ENCODE measurements around the gene ARHGAP25. TPM values are rescaled to one million over a fixed set of nuclear protein-coding genes. Genes with fewer than 3 reads are reported as not detected.

The ARHGAP25 gene
- total and polyA plus RNA-seq, 12 donors = 2.6 to 17.3 (median 5.2) TPM

DNA sequence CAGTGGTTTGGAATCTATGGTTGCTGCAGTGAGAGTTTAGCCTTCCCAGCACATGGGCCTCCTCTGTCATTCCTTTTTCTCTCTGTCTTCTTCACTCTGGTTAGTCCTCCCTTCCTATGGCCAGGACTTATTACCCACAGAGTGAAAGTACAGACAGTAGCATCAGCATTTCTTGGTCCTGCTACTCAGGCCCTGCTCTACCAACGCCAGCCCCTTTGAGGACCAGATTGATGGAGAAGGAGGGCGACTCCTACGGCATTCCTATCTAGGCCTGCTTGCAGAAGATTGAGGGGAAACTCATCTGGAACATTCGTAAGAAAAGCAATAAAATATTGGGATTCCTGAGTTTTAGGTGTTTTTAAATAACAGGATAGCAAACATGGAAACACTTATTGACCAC is 93.1 kb downstream of the ARHGAP25 start:
- peaks cover 20 to 71% (median 44%) of the 10 kb centered on the region in 9 donors for H3K4me1 ChIP-seq
- no peak for ATAC-seq
- intact Hi-C loops (cut with DNase I) = loop anchor here in 5 of 10 donors (2.0 to 10.0 kb wide), 3 partner anchors 53 to 73 kb away; no protein-coding TSS in a partner anchor

DNA sequence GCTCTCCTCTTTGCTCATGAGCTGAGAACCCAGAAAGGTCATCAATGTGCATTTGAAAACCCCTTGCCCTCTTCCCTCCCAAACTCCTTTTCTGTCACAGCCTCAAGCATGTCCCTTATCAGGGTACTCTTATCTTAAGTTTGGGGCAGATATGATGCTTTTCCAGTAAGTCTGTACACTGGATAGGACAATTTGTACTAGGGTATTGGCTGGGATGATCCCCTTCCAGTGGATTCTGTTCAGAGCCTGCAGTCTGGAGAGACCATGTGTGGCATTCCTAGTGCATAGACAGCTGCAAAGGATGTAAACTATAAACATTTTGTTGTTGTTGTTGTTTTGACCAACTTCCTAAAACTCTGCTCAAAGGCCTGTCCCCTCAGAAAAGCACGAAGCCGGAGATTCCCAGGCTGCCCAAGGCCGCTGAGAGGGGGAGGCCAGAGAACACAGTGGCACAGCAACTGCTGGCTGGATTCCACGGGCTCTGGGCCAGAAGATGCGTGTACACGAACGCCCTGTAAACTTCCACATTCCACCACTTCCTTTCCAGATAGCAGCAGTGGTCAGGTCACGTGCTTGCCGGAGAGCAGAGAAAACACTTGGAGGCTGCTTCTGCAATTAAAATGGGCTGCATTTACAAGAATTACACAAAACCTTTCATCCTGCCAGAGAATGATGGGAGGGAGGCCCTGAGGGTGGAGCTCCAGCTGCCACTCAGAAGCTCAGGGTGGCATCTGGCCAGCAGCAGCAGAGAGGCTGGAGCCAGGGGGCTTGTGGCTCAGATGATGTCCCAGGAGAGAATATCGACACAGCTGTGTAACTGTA is 94.5 kb downstream of the ARHGAP25 start:
- no peak for TF ChIP-seq CTCF (IDR thresholded peaks at IDR 0.05)
- intact Hi-C loops (cut with DNase I) = loop anchor here in 5 of 10 donors (2.0 to 10.0 kb wide), 3 partner anchors 54 to 74 kb away; no protein-coding TSS in a partner anchor
- Histone ChIP-seq H3K27ac (peak overlapping the region; percentile 38 to 85 (median 76)), H3K9me3 (no peaks in the 10 kb centered on the region), H3K36me3 (peaks cover 0 to 42% (median 0%) of the 10 kb centered on the region in 9 donors), H3K27me3 (no peaks in the 10 kb centered on the region), H3K4me3 (peak overlapping the region in 5 of 10 donors; percentile 21 to 28 (median 24)), H3K4me1 (peaks cover 20 to 83% (median 47%) of the 10 kb centered on the region in 9 donors)
- 1 to 2% methylated on average over 10 of the region's 10 CpGs for WGBS, 2 donors
- ATAC-seq = peak; percentile 81 to 92 (median 85)
- DNase-seq = peak; percentile 94 to 96

More for the DNA sequence above, 93.1 kb downstream of the ARHGAP25 start:
- no peak for TF ChIP-seq CTCF (IDR thresholded peaks at IDR 0.05)
- WGBS, 2 donors = 94 to 95% methylated on average over 4 of the region's 4 CpGs
- Histone ChIP-seq H3K36me3 (peaks cover 0 to 56% (median 0%) of the 10 kb centered on the region in 9 donors), H3K27me3 (no peaks in the 10 kb centered on the region), H3K27ac (peak overlapping the region in 5 of 10 donors; percentile 74 to 85 (median 81)), H3K9me3 (no peaks in the 10 kb centered on the region), H3K4me3 (no peak overlapping the region)
- no peak for DNase-seq

GRCh38 chr2:68829749-68830148 is 95.1 kb downstream of the ARHGAP25 start:
- WGBS, 2 donors = 38 to 40% methylated on average over 2 of the region's 2 CpGs
- DNase-seq (no peak), ATAC-seq (no peak)
- no peaks in the 10 kb centered on the region for H3K9me3 ChIP-seq
- H3K4me3 ChIP-seq = peak overlapping the region in 2 of 10 donors; percentile 21 to 23
- intact Hi-C loops (cut with DNase I) = loop anchor here in 7 of 10 donors (2.0 to 10.0 kb wide), 5 partner anchors 55 to 1698 kb away; partner anchors contain the start of genes APLF (in 1 of the 7) and FBXO48 (in 1 of the 7)
- peak overlapping the region; percentile 38 to 85 (median 76) for H3K27ac ChIP-seq
- TF ChIP-seq CTCF (IDR thresholded peaks at IDR 0.05) = no peak
- H3K27me3 ChIP-seq = no peaks in the 10 kb centered on the region
- peaks cover 0 to 35% (median 0%) of the 10 kb centered on the region in 9 donors for H3K36me3 ChIP-seq
- H3K4me1 ChIP-seq = peaks cover 20 to 90% (median 47%) of the 10 kb centered on the region in 9 donors

- WGBS, 2 donors = 52 to 55% methylated on average over 3 of the region's 3 CpGs
- H3K27ac ChIP-seq = peak overlapping the region; percentile 64 to 85 (median 76)
- TF ChIP-seq CTCF (IDR thresholded peaks at IDR 0.05) = no peak
- no peaks in the 10 kb centered on the region for H3K27me3 ChIP-seq
- no peak overlapping the region for H3K4me3 ChIP-seq
- H3K4me1 ChIP-seq = peaks cover 20 to 99% (median 47%) of the 10 kb centered on the region in 9 donors
- intact Hi-C loops (cut with DNase I) = loop anchor here in 3 of 10 donors (5.0 to 10.0 kb wide), 3 partner anchors 59 to 1696 kb away; partner anchors contain the start of genes APLF (in 1 of the 3) and FBXO48 (in 1 of the 3)
- no peaks in the 10 kb centered on the region for H3K9me3 ChIP-seq
- H3K36me3 ChIP-seq = peaks cover 0 to 16% (median 0%) of the 10 kb centered on the region in 9 donors
- ATAC-seq = peak in 4 of 8 donors; percentile 6 to 31 (median 26)
- no peak for DNase-seq
These were observed 97.1 kb downstream of the ARHGAP25 start for GRCh38 chr2:68831686-68832232.
